Panc1 (cell line): ENCODE measurements around the gene KCTD13.

Experiments
- POLR2AphosphoS5 ChIP-seq: IDR thresholded peaks from 2 replicates; pipeline ENCODE4 v1.6.1; 2012; ENCODE audit warnings: mild to moderate bottlenecking, low read depth, low read length, moderate library complexity
- SIN3A ChIP-seq: IDR thresholded peaks from 2 replicates; pipeline ENCODE4 v1.6.1; 2012; ENCODE audit warnings: low read depth, mild to moderate bottlenecking, low read length, moderate library complexity, borderline replicate concordance; ENCODE audit not compliant: insufficient read depth
- TF ChIP-seq, protein P1 (sequence below): fragments of 450-650 bp; IDR thresholded peaks from 2 replicates; pipeline ENCODE4 v1.5.1; 2017; ENCODE audit warnings: mild to moderate bottlenecking
- TF ChIP-seq, protein P2 (sequence below), 2 experiments: IDR thresholded peaks; 2 replicates each; pipeline ENCODE4 v1.6.1; 2011 to 2012; ENCODE audit warnings: low read depth in 2 of 2, control low read depth in 1 of 2, low read length in 1 of 2, mild to moderate bottlenecking in 1 of 2, moderate library complexity in 1 of 2; ENCODE audit not compliant: insufficient read depth in 1 of 2

DNA sequence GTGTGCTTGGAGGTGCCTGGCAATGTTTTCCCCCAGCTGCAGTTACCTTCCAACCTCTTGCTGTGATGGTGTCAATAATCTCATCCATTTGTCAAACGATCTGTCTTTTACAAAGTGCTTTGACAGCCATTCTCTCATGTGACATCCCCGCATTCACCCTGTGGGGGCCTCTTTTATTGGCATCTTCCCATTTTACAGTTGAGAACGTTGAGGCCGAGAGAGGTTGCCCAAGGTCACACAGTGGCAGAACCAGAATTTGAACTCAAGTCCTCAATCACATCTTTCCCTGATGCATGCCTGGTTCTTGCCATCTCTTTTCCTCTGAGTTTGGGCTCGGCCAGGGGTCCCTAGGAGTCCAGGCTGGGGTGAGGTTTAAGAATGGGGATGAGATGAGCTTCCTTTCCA is 49.1 kb upstream of the KCTD13 start:
- TF ChIP-seq, protein P1, sequence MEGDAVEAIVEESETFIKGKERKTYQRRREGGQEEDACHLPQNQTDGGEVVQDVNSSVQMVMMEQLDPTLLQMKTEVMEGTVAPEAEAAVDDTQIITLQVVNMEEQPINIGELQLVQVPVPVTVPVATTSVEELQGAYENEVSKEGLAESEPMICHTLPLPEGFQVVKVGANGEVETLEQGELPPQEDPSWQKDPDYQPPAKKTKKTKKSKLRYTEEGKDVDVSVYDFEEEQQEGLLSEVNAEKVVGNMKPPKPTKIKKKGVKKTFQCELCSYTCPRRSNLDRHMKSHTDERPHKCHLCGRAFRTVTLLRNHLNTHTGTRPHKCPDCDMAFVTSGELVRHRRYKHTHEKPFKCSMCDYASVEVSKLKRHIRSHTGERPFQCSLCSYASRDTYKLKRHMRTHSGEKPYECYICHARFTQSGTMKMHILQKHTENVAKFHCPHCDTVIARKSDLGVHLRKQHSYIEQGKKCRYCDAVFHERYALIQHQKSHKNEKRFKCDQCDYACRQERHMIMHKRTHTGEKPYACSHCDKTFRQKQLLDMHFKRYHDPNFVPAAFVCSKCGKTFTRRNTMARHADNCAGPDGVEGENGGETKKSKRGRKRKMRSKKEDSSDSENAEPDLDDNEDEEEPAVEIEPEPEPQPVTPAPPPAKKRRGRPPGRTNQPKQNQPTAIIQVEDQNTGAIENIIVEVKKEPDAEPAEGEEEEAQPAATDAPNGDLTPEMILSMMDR = no peak
- no peak for TF ChIP-seq POLR2AphosphoS5
- no peak for TF ChIP-seq SIN3A
- TF ChIP-seq, protein P2, sequence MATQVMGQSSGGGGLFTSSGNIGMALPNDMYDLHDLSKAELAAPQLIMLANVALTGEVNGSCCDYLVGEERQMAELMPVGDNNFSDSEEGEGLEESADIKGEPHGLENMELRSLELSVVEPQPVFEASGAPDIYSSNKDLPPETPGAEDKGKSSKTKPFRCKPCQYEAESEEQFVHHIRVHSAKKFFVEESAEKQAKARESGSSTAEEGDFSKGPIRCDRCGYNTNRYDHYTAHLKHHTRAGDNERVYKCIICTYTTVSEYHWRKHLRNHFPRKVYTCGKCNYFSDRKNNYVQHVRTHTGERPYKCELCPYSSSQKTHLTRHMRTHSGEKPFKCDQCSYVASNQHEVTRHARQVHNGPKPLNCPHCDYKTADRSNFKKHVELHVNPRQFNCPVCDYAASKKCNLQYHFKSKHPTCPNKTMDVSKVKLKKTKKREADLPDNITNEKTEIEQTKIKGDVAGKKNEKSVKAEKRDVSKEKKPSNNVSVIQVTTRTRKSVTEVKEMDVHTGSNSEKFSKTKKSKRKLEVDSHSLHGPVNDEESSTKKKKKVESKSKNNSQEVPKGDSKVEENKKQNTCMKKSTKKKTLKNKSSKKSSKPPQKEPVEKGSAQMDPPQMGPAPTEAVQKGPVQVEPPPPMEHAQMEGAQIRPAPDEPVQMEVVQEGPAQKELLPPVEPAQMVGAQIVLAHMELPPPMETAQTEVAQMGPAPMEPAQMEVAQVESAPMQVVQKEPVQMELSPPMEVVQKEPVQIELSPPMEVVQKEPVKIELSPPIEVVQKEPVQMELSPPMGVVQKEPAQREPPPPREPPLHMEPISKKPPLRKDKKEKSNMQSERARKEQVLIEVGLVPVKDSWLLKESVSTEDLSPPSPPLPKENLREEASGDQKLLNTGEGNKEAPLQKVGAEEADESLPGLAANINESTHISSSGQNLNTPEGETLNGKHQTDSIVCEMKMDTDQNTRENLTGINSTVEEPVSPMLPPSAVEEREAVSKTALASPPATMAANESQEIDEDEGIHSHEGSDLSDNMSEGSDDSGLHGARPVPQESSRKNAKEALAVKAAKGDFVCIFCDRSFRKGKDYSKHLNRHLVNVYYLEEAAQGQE (IDR thresholded peaks at IDR 0.05; ENCODE audit: insufficient read depth in 1 of 2, low read depth in 2 of 2, low read length in 1 of 2) = no peak
